ENCODE measurements around the gene PAQR8.
A peak's percentile ranks its signal among the peaks of the same experiment; 100 is the strongest.

Gene PAQR8

DNA sequence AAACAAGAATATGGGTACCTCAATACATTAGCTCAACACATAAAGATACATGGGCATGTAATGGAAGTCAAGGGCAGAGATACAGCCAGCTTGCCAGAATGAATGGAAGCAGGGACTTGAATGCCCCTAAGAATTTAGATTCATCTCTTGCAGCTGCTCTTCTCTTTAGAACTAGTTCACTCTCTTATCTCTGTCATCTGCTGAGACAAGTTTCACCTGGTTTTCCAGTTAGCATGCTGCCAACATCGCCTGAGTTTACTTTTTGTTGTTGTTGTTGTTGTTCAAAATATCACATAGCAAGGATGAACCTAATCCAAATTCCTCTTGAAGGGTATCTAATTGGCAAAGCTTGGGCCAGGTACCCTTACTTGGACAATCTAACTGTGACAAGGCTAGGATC, 14.1 kb upstream of the PAQR8 start:
- no peak for DNase-seq (ENCODE audit: low read depth in 2 of 2)

- no peak for DNase-seq (ENCODE audit: low read depth in 2 of 2)
Observed at GRCh38 chr6:52351879-52352238, 10.1 kb upstream of the PAQR8 start.

DNA sequence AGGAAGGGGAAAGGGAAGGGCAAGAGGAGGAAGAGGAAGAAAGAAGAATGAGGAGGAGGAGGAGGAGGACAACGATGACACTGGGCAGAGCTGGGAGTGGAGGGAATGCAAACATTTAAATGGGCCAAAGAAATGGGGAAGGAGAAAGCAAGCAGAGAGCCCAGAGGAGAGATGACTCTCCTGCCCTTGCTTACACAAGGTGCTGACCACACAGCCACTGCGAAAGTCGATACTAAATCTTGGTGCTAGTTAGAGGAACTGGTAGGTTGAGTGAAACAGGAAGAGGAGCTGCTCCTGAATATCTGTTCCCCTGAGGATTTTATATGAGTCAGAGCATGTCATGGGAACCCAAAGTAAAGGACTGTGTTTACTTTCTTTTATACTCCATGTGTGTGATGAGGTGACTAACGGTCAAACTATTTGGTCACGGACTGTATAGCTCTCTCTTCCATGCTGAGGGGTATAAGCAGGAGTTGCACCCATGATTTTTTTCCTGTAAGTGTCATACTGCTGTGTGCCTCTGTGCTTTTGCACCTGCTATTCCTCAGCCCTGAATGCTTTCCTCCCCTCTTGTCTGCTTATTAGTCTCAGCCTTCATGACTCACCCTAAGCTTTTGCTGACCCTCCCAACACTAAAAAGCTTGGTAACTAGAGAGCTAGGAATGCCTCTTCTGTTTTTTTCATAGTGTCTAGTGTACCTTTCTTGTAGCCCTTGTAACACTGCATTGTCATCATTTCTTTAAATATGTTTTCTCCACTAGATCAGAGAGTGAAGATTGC, 9.5 kb upstream of the PAQR8 start:
- no peak for DNase-seq (ENCODE audit: low read depth in 2 of 2)

DNA sequence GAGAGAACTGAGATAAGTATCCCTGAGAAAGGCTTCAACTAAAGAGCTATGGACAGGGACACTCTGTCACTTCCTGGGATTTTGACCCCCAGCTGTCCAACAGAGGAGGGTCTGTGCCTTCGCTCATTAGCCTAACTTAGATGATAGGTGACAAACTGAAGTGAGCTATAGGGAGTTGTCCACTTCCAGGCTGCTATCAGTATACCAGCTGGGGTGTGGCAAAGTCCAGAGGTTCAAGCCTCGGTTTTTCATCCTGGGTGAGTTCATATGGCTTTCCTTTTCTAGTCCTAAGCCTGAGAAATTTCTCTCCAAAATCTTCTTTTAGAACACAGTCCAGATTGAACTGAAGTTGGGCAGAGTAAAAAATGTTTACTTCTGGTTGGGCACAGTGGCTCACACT, 5.9 kb upstream of the PAQR8 start:
- DNase-seq (ENCODE audit: low read depth in 2 of 2) = no peak

DNA sequence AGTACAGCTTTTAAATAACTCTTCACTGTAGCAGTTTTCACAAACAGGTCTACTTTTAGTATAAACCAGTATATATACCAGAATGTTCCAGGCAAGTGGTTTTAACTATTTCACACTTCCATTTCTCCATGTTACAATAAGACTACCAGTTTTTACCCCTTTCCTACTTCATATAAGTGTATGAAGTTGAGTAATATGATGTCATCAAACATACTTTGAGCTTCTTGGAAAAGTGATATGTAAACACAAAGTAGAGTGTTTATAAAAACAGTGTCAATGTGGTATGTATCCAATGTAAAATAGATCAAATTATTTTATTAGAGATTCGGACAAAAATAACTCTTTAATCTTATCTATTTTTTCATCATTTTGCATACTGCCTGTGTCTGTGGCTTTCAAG, 2.5 kb upstream of the PAQR8 start:
- DNase-seq (ENCODE audit: low read depth in 2 of 2) = no peak

GRCh38 chr6:52360028-52360427, 1.9 kb upstream of the PAQR8 start:
- no peak for DNase-seq (ENCODE audit: low read depth in 2 of 2)

GRCh38 chr6:52360601-52361413, 1.1 kb upstream of the PAQR8 start:
- no peak for DNase-seq (ENCODE audit: low read depth in 2 of 2)

- peak in 1 of 2 donors; percentile 9 for DNase-seq (ENCODE audit: low read depth in 2 of 2)
Observed at GRCh38 chr6:52361414-52361944, 472 bp upstream of the PAQR8 start.

DNA sequence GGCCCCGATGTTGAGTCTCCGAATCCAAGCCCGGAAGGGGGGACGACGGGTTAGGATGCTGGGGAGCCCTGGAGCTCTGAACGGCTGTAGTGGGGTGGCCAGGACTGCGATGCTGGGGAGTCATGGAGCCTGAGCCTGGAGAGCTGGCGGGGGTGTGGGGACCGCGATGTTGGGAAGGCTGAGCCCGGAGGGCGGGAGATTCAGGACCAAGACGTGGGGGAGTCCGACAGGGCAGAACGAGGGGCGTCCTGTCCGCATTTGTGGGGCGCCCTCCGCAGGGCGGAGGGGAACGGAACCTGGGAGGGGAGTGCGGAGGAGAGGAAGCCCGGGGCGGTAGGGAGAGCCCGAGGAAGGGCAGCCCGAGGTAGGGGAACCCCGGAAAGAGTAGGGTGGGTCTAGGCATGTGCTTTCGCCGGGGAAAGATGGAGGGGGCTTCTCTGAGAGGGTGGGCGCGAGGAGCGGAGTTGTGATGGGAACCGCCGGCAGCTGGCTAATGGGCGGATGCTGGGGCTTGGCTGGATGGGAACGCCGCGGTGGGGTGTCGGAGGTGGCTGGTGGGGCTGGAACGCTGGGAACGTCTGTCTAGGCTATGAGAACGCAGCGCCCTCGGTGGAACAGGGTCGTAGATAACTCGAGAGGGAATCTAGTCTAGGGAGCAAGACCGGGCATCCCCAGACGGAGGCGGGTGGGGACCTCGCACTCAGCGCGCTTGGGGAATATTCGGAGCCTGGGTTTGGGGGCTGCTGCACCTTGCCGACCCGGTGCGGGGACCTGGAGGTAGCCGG, 684 bp downstream of the PAQR8 start:
- peak; percentile 24 to 26 for DNase-seq (ENCODE audit: low read depth in 2 of 2)

DNA sequence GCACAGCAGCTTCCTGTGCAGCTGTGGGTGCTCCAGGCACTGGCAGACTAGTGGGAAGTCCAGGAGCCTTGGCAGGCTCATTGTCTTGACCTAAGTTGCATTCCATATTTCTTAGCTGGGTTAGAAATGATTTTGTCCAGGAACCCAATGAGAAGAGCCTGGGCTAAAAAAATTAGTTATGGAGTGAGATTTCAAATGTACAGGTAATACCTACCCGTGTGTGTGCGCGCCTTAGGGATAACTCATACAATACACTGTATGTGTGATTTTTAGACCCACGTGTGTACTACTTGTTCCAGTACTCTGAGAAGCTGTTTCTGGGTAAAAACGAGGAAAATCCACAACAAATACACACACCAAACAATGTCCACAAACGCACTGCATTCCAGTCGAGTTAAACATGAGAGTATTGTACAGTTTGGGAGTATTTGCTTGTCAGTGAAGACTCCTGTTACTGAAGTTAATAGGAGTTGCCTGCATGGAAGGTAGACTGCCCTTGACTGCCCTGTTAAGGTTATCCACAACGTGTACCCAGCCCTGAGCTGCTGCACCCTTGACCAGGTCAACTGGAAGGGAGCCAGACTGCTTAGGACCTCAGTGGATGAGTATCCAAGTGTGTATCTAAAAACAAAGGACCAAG, 1.4 kb downstream of the PAQR8 start:
- DNase-seq (ENCODE audit: low read depth in 2 of 2) = no peak

DNA sequence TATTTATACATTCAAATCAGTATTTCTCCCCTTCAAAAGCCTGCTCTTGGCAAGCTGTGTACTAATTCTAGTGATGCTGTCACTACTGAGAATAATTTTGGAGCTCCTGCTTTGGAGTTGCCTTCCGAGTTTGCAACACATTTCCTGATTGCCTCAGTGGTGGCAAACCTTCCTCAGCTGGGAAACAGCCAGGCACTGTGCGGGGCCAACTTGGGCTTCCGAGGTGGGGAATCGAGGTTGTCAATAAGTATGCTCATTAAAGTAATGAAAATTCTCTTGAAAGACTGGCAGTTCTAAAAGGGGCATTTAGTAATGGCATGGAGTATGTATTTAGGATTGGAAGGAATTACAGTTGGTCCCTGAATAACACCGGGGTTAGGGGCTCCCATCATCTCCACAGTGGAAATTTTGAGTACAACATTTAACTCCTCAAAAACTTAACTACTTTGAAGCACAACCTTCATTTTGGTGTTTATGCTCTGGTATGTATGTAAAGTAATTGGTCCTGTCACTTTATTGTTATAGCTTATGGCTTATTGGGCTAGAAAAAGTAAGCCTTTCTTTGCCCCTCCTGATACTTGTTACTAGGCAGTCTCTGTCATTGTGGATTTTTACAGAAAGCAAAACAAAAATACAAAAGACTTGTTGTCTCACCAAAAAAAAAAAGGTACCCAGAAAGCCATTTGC, 2.7 kb downstream of the PAQR8 start:
- DNase-seq (ENCODE audit: low read depth in 2 of 2) = no peak

GRCh38 chr6:52365317-52365716, 3.4 kb downstream of the PAQR8 start:
- DNase-seq (ENCODE audit: low read depth in 2 of 2) = no peak

DNA sequence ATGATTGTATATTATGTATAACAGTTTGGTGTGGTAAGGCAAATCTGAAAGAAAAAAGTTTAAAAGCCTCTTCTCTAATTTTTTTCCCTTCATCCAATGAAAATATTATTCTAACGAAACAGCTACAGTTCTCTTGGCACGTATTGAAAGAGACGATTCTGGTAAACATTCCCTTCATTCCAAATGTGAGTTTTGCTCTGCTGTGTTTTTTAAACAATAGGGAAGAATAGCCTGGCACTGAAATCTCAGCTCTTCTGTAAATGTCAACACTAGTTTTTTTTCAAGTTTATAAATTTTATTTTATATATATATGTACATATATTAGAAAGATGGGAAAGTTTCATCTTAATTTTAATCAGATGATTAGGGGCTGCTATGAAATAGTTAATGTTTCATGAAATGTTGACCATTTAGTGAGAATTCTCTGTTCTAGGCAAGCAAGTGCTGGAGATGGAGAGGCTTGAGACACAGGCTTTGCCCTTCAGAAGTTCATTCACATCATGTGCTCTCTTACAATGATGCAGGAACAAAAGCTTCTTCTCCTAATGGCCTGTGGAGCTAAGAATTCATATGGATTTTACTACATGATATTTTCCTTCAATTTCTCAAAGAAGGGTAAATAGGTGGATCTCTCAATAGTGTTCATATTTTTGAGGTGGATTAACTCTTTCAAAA, 4.1 kb downstream of the PAQR8 start:
- no peak for DNase-seq (ENCODE audit: low read depth in 2 of 2)

DNA sequence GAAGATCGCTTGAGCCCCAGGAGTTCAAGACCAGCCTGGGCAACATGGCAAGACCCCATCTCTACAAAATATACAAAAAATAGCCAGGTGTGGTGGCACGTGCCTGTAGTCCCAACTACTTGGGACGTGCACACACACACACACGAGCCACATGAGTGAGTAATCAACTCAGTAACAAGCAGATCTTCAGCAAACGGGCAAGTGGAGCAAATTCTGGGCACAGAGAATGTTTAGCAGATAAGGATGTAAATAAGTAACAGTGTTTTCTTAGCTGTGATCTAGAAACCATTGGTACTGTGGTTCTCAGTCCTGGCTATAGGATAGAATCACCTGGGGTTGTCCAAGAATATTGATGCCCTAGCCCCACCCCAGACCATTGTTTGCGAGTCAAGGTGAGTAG, 6.1 kb downstream of the PAQR8 start:
- DNase-seq (ENCODE audit: low read depth in 2 of 2) = no peak

GRCh38 chr6:52369234-52369633, 7.3 kb downstream of the PAQR8 start:
- DNase-seq (ENCODE audit: low read depth in 2 of 2) = no peak

GRCh38 chr6:52371656-52372191, 9.8 kb downstream of the PAQR8 start:
- no peak for DNase-seq (ENCODE audit: low read depth in 2 of 2)

DNA sequence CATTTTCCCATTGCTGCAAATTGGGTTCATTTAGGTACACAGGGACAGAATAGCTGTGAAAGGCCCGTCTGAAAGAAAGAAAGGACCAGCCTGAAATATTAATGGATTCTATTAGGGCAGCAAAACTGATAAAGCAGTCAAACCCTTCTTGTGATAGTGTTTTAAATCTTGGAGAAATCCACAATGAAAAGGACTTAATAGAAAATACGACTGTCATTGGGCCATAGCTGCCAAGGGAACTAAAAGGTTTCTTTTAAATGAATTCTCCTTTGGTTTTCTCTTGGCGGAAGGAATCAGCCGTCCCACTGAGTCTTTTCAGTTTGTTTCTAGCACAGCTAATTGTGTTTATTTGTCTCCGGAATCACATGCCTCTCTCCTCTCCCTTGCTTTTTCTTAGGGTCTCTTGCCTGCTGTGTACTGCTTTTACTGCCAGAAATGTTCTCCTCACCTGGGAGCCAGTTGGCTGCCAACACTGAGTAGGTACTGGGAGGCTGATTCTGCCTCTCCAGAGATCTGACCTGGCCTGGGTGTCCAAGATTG, 11.3 kb downstream of the PAQR8 start:
- no peak for DNase-seq (ENCODE audit: low read depth in 2 of 2)

- DNase-seq (ENCODE audit: low read depth in 2 of 2) = no peak
Observed at GRCh38 chr6:52374247-52374646, 12.3 kb downstream of the PAQR8 start.

DNA sequence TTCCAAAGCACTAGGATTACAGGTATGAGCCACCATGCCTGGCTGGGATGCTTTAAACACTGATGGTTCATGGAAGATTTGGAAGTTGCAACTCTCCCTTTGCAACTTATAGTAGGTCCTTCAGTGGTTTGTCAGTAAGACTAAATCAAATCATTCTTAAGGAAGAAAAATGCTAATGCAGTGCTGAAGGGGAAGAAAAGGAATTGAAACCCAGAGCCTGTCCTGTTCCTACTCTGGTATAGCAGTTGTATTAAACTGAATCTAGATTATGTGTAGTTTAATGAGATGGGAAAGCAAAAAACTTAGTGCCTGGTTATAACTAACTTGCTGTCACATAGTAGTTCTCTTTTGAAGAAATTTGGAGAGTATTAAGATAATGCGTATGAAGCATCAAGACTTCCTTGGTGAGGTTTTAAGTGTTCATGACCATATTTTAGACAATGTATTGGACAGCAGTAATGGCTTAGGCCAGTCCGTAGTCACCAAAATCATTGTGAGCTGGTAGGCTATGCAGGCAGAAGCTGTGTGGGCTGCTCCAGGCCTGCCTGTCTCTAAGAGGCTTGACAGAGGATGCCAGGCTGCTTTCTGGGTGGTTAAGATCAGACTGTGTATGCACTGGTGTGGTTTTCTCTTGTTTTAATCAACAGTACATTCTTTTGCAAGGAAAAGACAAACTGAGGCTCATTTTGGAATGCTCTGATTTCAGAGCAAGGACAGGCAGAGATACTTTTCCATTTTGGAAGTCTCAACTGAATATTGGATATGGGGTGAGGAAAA, 14.0 kb downstream of the PAQR8 start:
- DNase-seq (ENCODE audit: low read depth in 2 of 2) = no peak

Measured in stimulated activated CD8-positive, alpha-beta memory T cell treated with anti-CD3 and anti-CD28 coated beads, Interleukin-2, amount 100 ng/mL, for 48 hours (primary cell).